ENCODE results near the gene MSI2.

MSI2 gene

DNA sequence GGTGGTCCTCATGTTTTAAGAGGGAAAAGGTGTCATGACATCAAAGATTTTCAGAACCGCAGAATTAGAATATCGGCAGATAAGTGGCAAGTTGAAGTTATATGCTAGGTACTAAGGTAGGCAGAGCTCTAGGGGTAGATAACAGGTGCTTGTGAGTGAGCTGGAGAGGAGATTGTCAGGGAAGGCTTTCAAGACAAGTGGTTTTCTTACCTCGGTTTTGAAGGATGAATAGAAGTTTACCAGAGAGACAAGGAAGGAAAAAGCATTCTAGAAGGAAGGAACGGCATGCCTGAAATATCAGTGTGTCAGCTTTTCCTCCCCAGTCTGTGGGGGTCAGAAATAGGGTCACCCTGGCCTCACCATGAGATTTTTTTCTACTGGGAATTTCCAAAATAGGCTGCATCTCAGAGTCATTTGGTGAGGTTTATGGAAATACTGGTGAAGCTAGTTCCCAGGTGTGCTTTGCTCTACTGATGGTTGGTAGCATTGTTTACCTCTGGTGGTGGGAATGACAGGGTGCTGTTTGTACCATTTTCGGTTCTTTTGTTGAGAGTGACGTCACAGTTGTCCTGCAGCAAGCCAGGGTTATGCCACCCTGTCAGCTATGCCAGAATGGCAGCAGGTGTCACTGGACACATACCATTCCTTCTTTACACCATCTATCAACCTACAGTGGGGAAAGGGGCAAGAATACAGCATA lies 112.5 kb downstream of the MSI2 start:
- Histone ChIP-seq H4K20me1 (ENCODE audit: insufficient read depth, low read length) (no peaks in the 10 kb centered on the region), H3K36me3 (ENCODE audit: insufficient read depth, low read length) (peaks cover 19% of the 10 kb centered on the region), H3K4me3 (ENCODE audit: low read depth, low read length, poor library complexity, severe bottlenecking) (no peak overlapping the region), H3K9me2 (ENCODE audit: low read depth, low read length) (no peaks in the 10 kb centered on the region), H3K27ac (ENCODE audit: low read depth, low read length, poor library complexity, severe bottlenecking) (peak overlapping the region; percentile 89), H3K4me2 (ENCODE audit: low read length) (peak overlapping the region; percentile 11; the same call in 1 of the 2 replicates), H3K27me3 (ENCODE audit: insufficient read depth, low read length) (no peaks in the 10 kb centered on the region), H3K9ac (ENCODE audit: low read length) (peak overlapping the region; percentile 5; the same call in 1 of the 2 replicates), H3K9me3 (ENCODE audit: low read length) (peaks cover 3% of the 10 kb centered on the region), H3K4me1 (ENCODE audit: insufficient read depth, low read length, severe bottlenecking) (peaks cover 62% of the 10 kb centered on the region), H2AFZ (ENCODE audit: low read length) (no peak overlapping the region), H3K79me2 (ENCODE audit: insufficient read depth, low read length) (peaks cover 46% of the 10 kb centered on the region), H3F3A (ENCODE audit: insufficient read depth, low read length) (no peaks in the 10 kb centered on the region)
- TF ChIP-seq, protein P1, sequence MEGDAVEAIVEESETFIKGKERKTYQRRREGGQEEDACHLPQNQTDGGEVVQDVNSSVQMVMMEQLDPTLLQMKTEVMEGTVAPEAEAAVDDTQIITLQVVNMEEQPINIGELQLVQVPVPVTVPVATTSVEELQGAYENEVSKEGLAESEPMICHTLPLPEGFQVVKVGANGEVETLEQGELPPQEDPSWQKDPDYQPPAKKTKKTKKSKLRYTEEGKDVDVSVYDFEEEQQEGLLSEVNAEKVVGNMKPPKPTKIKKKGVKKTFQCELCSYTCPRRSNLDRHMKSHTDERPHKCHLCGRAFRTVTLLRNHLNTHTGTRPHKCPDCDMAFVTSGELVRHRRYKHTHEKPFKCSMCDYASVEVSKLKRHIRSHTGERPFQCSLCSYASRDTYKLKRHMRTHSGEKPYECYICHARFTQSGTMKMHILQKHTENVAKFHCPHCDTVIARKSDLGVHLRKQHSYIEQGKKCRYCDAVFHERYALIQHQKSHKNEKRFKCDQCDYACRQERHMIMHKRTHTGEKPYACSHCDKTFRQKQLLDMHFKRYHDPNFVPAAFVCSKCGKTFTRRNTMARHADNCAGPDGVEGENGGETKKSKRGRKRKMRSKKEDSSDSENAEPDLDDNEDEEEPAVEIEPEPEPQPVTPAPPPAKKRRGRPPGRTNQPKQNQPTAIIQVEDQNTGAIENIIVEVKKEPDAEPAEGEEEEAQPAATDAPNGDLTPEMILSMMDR (IDR thresholded peaks at IDR 0.05; ENCODE audit: low read length) = no peak
- TF ChIP-seq EZH2 (IDR thresholded peaks at IDR 0.05; ENCODE audit: borderline replicate concordance, low read length) = no peak

- H3K36me3 ChIP-seq (ENCODE audit: insufficient read depth, low read length) = peaks cover 26% of the 10 kb centered on the region
Observed at GRCh38 chr17:57369509-57369945, 113.2 kb downstream of the MSI2 start.

GRCh38 chr17:57370037-57370581 lies 113.8 kb downstream of the MSI2 start:
- H3K4me1 ChIP-seq (ENCODE audit: insufficient read depth, low read length, severe bottlenecking) = peaks cover 49% of the 10 kb centered on the region
- H4K20me1 ChIP-seq (ENCODE audit: insufficient read depth, low read length) = no peaks in the 10 kb centered on the region
- H3K79me2 ChIP-seq (ENCODE audit: insufficient read depth, low read length) = peaks cover 48% of the 10 kb centered on the region

More at GRCh38 chr17:57369509-57369945, 113.2 kb downstream of the MSI2 start:
- Histone ChIP-seq H3F3A (ENCODE audit: insufficient read depth, low read length) (no peaks in the 10 kb centered on the region), H3K4me3 (ENCODE audit: low read depth, low read length, poor library complexity, severe bottlenecking) (no peak overlapping the region), H3K9me2 (ENCODE audit: low read depth, low read length) (no peaks in the 10 kb centered on the region), H4K20me1 (ENCODE audit: insufficient read depth, low read length) (no peaks in the 10 kb centered on the region), H3K9me3 (ENCODE audit: low read length) (peaks cover 3% of the 10 kb centered on the region), H3K9ac (ENCODE audit: low read length) (no peak overlapping the region), H3K79me2 (ENCODE audit: insufficient read depth, low read length) (peaks cover 48% of the 10 kb centered on the region), H3K4me1 (ENCODE audit: insufficient read depth, low read length, severe bottlenecking) (peaks cover 55% of the 10 kb centered on the region), H3K27me3 (ENCODE audit: insufficient read depth, low read length) (no peaks in the 10 kb centered on the region), H3K27ac (ENCODE audit: low read depth, low read length, poor library complexity, severe bottlenecking) (peak overlapping the region; percentile 89), H2AFZ (ENCODE audit: low read length) (no peak overlapping the region), H3K4me2 (ENCODE audit: low read length) (no peak overlapping the region)
- TF ChIP-seq EZH2 (IDR thresholded peaks at IDR 0.05; ENCODE audit: borderline replicate concordance, low read length) = no peak
- TF ChIP-seq, protein P1 (IDR thresholded peaks at IDR 0.05; ENCODE audit: low read length) = no peak

More at GRCh38 chr17:57370037-57370581, 113.8 kb downstream of the MSI2 start:
- Histone ChIP-seq H3K9ac (ENCODE audit: low read length) (no peak overlapping the region), H3K36me3 (ENCODE audit: insufficient read depth, low read length) (peaks cover 31% of the 10 kb centered on the region), H3K4me2 (ENCODE audit: low read length) (no peak overlapping the region), H3K27me3 (ENCODE audit: insufficient read depth, low read length) (no peaks in the 10 kb centered on the region), H2AFZ (ENCODE audit: low read length) (no peak overlapping the region), H3K9me3 (ENCODE audit: low read length) (peaks cover 3% of the 10 kb centered on the region), H3K9me2 (ENCODE audit: low read depth, low read length) (no peaks in the 10 kb centered on the region), H3K4me3 (ENCODE audit: low read depth, low read length, poor library complexity, severe bottlenecking) (no peak overlapping the region), H3K27ac (ENCODE audit: low read depth, low read length, poor library complexity, severe bottlenecking) (no peak overlapping the region), H3F3A (ENCODE audit: insufficient read depth, low read length) (no peaks in the 10 kb centered on the region)
- TF ChIP-seq EZH2 (IDR thresholded peaks at IDR 0.05; ENCODE audit: borderline replicate concordance, low read length) = no peak
